OCI-M2 (cell line): ENCODE results near the gene WDHD1.
"Not testable (repeated sequence)": the region's sequence is repeated elsewhere in the genome, so short reads cannot be mapped to it uniquely, and the experiment has no call there.

ENCODE experiments used
- DNase-seq: peaks from one replicate; lab custom pipeline; 2025; ENCODE audit not compliant: unreplicated experiment; lab: John Stamatoyannopoulos, UW

Gene WDHD1

DNA sequence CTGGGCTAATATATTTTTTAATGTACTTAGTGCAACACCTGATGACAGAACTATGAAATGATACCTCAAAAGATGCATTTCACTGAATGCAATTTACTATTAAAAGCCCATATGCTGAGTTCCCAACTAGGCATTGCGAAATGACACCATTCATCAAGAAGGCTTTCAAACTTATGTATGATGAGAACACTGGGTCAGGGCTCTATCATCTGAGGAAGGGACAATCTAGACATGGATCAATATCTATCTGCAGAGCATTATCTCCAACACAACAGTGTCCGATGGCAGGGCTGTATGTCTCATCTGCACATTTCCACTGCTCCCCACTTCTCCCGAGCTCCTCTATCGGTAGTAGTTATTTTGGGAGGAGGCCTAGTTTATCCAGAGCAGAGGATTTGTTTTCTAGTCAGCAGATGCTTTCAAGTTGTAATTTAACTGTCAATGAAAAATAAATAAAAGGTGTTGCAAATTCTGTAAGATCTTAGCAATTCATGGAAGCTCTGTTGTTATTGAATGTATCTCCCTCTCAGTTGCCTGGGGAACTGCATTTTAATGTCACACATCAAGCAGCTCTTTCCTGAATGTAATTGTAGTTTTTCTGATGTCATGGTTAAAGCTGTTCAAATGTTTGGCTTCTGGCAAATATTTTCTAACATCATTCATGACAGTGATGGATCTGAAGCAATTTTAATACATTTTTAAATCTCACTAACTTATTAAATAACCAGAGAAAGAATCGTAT is 116.9 kb downstream of the WDHD1 start:
- DNase-seq = no peak

DNA sequence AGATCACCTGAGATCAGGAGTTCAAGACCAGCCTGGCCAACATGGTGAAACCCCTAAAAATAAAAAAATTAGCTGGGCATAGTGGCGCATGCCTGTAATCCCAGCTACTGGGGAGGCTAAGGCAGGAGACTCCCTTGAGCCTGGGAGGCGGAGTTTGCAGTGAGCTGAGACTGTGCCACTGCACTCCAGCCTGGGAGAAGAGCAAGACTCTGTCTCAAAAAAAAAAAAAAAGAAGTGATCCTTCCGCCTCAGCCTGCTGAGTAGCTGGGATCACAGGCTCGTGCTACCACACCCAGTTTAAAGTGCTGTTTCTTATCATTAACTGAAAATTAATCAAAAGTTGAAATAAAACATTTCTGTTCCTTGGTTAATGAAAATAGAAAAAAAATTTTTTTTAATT is 117.9 kb downstream of the WDHD1 start:
- not testable (repeated sequence) for DNase-seq

DNA sequence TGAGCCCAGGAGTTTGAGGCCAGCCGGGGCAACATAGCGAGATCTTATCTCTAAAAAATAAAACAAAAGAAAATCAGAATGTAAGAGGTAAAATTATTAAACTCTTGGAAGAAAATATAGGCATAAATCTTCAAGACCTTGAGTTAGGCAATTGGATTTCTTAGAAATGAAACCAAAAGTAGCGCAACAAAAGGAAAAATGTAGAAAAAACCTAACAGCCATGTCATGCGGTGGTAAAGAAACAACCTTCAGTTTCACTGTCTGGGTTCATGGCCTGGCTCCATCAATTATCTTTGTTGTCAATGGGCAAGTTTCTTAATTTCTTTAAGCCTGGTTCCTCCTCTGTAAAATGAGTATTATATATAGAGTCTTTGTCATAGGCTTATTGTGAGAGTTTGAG is 118.7 kb downstream of the WDHD1 start:
- no peak for DNase-seq

GRCh38 chr14:54906075-54906474 is 120.8 kb downstream of the WDHD1 start:
- DNase-seq = no peak

DNA sequence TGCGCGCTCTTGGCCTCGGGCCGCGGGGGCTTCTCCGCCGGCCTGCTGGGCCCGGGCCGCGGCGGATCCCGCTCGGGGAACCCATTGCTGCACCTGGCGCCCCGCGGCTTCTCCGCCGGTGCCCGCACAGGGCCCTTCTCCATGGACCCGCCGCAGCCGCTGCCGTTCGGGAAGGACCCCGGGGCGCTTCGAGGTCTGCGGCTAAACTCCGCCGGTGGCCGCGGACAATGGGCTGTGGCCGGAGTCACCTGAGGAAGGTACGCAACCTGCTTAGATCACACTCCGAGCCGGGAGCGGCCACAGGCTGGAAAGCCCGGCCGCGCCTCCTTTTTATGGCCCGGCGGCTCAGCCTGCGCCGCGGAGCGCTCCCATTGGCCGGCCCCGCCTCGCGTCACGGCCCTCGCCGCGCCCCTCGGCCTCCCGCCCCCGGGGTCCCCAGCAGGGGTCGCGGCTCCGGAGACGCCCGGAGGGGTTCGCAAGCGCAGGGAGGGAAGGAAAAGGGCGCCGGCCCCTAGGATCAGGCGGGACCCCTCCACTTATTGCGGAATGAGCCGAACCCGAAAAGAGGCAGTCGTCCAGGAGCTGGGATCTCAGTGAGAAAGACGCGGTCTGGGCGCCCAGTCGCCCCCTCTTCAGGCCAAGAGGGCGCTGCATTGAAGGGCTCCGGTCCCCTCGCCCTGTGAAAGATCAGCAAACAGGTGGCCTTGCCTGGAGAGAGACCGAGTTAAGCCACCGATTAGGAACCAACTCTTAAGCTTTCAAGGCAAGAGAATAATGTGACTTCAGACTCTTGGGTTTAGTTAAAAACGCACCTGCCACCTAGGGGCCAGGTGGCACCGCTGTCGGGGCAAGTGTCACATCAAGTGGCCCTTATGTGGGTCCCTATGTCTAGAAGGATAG is 124.1 kb downstream of the WDHD1 start, which contains the start of gene GCH1:
GCH1 (minus strand) TSS at position 306 of the 900 bp plus-strand sequence; CDS start at position 143, 163 bp downstream.
- DNase-seq = peak; percentile 59

GRCh38 chr14:54902143-54902520 is 124.8 kb downstream of the WDHD1 start:
- DNase-seq = no peak

- no peak for DNase-seq
Observed at GRCh38 chr14:54901380-54902142, 125.3 kb downstream of the WDHD1 start.

- no peak for DNase-seq
Observed at GRCh38 chr14:54899573-54899972, 127.3 kb downstream of the WDHD1 start.

DNA sequence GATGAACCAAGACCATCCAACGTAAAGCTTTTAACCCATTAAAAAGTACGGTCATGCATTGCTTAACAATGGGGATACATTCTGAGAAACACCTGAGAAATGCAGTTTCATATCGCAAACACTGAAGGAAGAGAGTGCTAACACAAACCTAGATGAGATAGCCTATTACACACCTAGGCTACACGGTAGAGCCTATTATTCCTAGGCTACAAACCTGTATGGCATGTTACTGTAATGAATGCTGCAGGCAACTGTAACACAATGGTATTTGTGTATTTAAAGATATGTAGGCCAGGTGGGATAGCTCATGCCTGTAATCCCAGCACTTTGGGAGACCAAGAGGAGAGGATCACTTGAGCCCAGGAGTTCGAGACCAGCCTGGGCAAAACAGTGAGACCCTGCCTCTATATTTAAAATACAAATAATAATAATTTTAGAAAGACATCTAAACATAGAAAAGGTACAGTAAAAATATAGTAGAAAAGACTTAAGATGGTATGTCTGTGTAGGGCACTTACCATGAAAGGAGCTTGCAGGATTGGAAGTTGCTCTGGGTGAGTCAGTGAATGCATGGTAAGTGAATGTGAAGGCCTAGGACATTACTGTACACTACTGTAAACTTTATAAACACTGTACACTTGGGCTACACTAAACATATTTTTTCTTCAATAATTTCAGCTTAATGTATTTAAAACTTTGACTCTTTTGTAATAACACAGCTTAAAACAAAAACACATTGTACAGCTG is 128.9 kb downstream of the WDHD1 start:
- not testable (repeated sequence) for DNase-seq

GRCh38 chr14:54895683-54896082 is 131.2 kb downstream of the WDHD1 start:
- DNase-seq = no peak

- no peak for DNase-seq
Observed at GRCh38 chr14:54894995-54895394, 131.9 kb downstream of the WDHD1 start.

- DNase-seq = peak; percentile 16
Observed at GRCh38 chr14:54893151-54893760, 133.6 kb downstream of the WDHD1 start.

- DNase-seq = no peak
Observed at GRCh38 chr14:54891471-54892245, 135.2 kb downstream of the WDHD1 start.

DNA sequence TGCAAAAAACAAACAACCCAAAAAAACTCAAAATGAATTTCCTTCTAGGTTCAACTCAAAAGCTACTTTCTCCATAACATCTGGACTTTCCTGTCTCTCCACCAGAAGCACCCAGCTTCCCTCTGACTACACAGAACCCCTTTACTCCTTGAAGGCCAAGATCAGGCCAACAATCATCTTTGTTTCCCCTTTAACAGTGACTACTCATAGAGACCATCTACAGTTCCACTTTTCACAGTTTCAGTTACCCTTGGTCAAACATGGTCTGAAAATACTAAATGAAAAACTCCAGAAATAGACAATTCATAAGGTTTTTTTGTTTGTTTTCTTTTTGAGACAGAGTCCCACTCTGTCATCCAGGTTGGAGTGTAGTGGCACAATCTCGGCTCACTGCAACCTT is 136.1 kb downstream of the WDHD1 start:
- no peak for DNase-seq

DNA sequence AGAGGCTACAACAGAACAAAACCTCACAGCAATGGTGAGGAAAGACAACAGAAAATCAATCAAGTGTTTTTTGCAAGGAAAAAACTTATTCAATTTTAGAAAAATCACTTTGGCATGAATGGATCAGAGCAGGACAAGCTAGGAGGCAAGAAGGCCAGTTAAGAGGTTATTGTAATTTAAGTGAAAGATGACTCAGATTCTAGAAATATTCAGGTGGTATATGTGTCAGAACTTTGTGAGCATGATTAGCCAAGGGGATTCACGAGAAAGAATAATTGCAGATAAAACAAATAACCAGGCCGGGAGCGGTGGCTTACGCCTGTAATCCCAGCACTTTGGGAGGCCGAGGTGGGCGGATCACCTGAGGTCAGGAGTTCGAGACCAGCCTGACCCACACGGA is 137.0 kb downstream of the WDHD1 start:
- no peak for DNase-seq
